Left lung (tissue), 10 donors: ENCODE measurements around the gene COL19A1. TPM values are rescaled to one million over a fixed set of nuclear protein-coding genes. Genes with fewer than 3 reads are reported as not detected.

Source experiments
- ATAC-seq: fragments of 200-7000 bp; cut with Tn5 transposase; one replicate; pipeline ENCODE4 v1.9.1; 2020; ENCODE audit warnings: moderate library complexity
- DNase-seq, 4 donors: peaks; one replicate each; pipeline ENCODE4 v3.0.0-alpha.2; 2013 to 2020
- H3K27ac ChIP-seq, 2 donors: fragments of 200-600 bp; sonication (generic) in 1 of 2; one replicate each; pipeline versions ENCODE4 v1.5.0 to v1.8.0; 2020 to 2021
- H3K27me3 ChIP-seq, 2 donors: fragments of 200-600 bp; sonication (generic) in 1 of 2; one replicate each; pipeline versions ENCODE4 v1.5.0 to v1.8.0; 2020 to 2021
- H3K36me3 ChIP-seq, 2 donors: fragments of 200-600 bp; sonication (generic) in 1 of 2; one replicate each; pipeline versions ENCODE4 v1.5.0 to v1.8.0; 2020 to 2021
- H3K4me1 ChIP-seq, 2 donors: fragments of 200-600 bp; one replicate each; pipeline ENCODE4 v1.8.0; 2021
- H3K4me3 ChIP-seq, 2 donors: fragments of 200-600 bp; sonication (generic) in 1 of 2; one replicate each; pipeline versions ENCODE4 v1.5.0 to v1.8.0; 2020 to 2021; ENCODE audit warnings: mild to moderate bottlenecking in 1 of 2
- H3K9me3 ChIP-seq, 2 donors: fragments of 200-600 bp; sonication (generic) in 1 of 2; one replicate each; pipeline versions ENCODE4 v1.5.0 to v1.8.0; 2020 to 2021
- CTCF ChIP-seq, 2 donors: fragments of 200-600 bp; sonication (generic) in 1 of 2; IDR thresholded peaks; one replicate each; pipeline versions ENCODE4 v1.5.0 to v1.8.0; 2021; ENCODE audit warnings: antibody characterized with exemption in 2 of 2
- intact Hi-C, 2 donors: fragments of 100-400 bp; cut with DNase I; formaldehyde crosslinking; loops; one replicate each; pipeline versions ENCODE4 v1.11.2 to v1.14.2; 2022
- polyA plus RNA-seq, 6 donors: library from polyadenylated mRNA; unstranded; fragments of 120-200 nt; gene quantifications; one replicate each; pipeline ENCODE4 v1.2.1, GENCODE V29; 2013; ENCODE audit not compliant: insufficient read length in 6 of 6
- total RNA-seq, 2 donors: library from RNA; stranded (reverse); fragmentation: NEBNext Ultra II Directional; extraction: Animal tissue kit (Norgen Biotek cat#: 25700); gene quantifications; one replicate each; pipeline ENCODE4 v1.2.1, GENCODE V29; 2021
- donor health status: DM: no; HTN: yes; CAD: no.
- donor health status: DM: no; HTN: no; CAD: no.

Gene COL19A1
- total and polyA plus RNA-seq, 8 donors = 0.10 to 0.77 (median 0.70) TPM

- intact Hi-C loops = no loop called here
- Histone ChIP-seq H3K27me3 (peaks cover 3 to 25% of the 10 kb centered on the region in 2 donors), H3K4me3 (no peak overlapping the region), H3K27ac (no peak overlapping the region), H3K4me1 (no peaks in the 10 kb centered on the region), H3K9me3 (no peaks in the 10 kb centered on the region), H3K36me3 (no peaks in the 10 kb centered on the region)
- DNase-seq (no peak), ATAC-seq (no peak)
- TF ChIP-seq CTCF (IDR thresholded peaks at IDR 0.05) = no peak
Observed at GRCh38 chr6:70168681-70169377, 302.5 kb downstream of the COL19A1 start.

GRCh38 chr6:70171236-70171635 lies 304.9 kb downstream of the COL19A1 start:
- Histone ChIP-seq H3K9me3 (no peaks in the 10 kb centered on the region), H3K36me3 (no peaks in the 10 kb centered on the region), H3K27ac (no peak overlapping the region), H3K4me1 (no peaks in the 10 kb centered on the region), H3K27me3 (peaks cover 3 to 15% of the 10 kb centered on the region in 2 donors), H3K4me3 (no peak overlapping the region)
- no peak for ATAC-seq
- DNase-seq = no peak
- TF ChIP-seq CTCF (IDR thresholded peaks at IDR 0.05) = no peak
- intact Hi-C loops = no loop called here

GRCh38 chr6:70172252-70172651 lies 305.9 kb downstream of the COL19A1 start:
- H3K27ac ChIP-seq = no peak overlapping the region
- DNase-seq = no peak
- no peak for ATAC-seq
- H3K4me3 ChIP-seq = no peak overlapping the region
- H3K4me1 ChIP-seq = no peaks in the 10 kb centered on the region
- H3K36me3 ChIP-seq = no peaks in the 10 kb centered on the region
- H3K27me3 ChIP-seq = peaks cover 3 to 5% of the 10 kb centered on the region in 2 donors
- no peaks in the 10 kb centered on the region for H3K9me3 ChIP-seq
- intact Hi-C loops = no loop called here
- TF ChIP-seq CTCF (IDR thresholded peaks at IDR 0.05) = no peak

GRCh38 chr6:70175770-70176169 lies 309.4 kb downstream of the COL19A1 start:
- Histone ChIP-seq H3K4me1 (no peaks in the 10 kb centered on the region), H3K4me3 (no peak overlapping the region), H3K27me3 (no peaks in the 10 kb centered on the region), H3K36me3 (no peaks in the 10 kb centered on the region), H3K27ac (no peak overlapping the region), H3K9me3 (no peaks in the 10 kb centered on the region)
- intact Hi-C loops = no loop called here
- no peak for TF ChIP-seq CTCF (IDR thresholded peaks at IDR 0.05)
- DNase-seq (no peak), ATAC-seq (no peak)

GRCh38 chr6:70176842-70177550 lies 310.6 kb downstream of the COL19A1 start:
- DNase-seq (no peak), ATAC-seq (no peak)
- Histone ChIP-seq H3K9me3 (no peaks in the 10 kb centered on the region), H3K4me1 (no peaks in the 10 kb centered on the region), H3K36me3 (no peaks in the 10 kb centered on the region), H3K4me3 (no peak overlapping the region), H3K27me3 (no peaks in the 10 kb centered on the region), H3K27ac (no peak overlapping the region)
- intact Hi-C loops = no loop called here
- no peak for TF ChIP-seq CTCF (IDR thresholded peaks at IDR 0.05)
